GM10266 (cell line): ENCODE data around the gene SLC4A4.

Experiments used
- DNase-seq: peaks from one replicate; pipeline ENCODE4 v3.0.0; 2012; ENCODE audit errors: extremely low spot score
- CTCF ChIP-seq: IDR thresholded peaks from 2 replicates; pipeline ENCODE4 v1.5.1; 2012; ENCODE audit warnings: mild to moderate bottlenecking, low read depth; ENCODE audit not compliant: control insufficient read depth, insufficient read depth; ENCODE audit errors: missing control alignments

The SLC4A4 gene

GRCh38 chr4:71369536-71369935 is 30.7 kb downstream of the SLC4A4 start:
- no peak for TF ChIP-seq CTCF
- no peak for DNase-seq

GRCh38 chr4:71375494-71375893 is 36.7 kb downstream of the SLC4A4 start:
- no peak for TF ChIP-seq CTCF

DNA sequence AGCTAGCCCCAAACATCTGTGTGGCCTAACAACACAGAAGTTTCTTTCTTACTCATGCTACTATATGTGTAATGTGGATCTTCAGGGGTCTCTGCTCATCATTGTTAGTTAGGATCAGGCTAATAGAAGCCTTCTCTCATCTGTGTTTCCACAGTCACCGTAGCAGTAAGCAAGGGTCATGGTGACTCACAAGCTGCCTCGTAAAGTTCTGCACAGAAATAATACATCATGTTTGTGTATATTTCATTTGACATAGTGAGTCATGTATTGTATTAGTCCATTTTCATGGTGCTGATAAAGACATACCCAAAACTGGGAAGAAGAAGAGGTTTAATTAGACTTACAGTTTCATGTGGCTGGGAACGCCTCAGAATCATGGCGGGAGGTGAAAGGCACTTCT is 38.7 kb downstream of the SLC4A4 start:
- no peak for TF ChIP-seq CTCF
- DNase-seq, result no peak

More at GRCh38 chr4:71375494-71375893, 36.7 kb downstream of the SLC4A4 start:
- no peak for DNase-seq

- no peak for TF ChIP-seq CTCF
Observed at GRCh38 chr4:71379126-71379525, 40.3 kb downstream of the SLC4A4 start.

GRCh38 chr4:71380788-71381187 is 42.0 kb downstream of the SLC4A4 start:
- DNase-seq, result no peak

More at GRCh38 chr4:71379126-71379525, 40.3 kb downstream of the SLC4A4 start:
- no peak for DNase-seq

DNA sequence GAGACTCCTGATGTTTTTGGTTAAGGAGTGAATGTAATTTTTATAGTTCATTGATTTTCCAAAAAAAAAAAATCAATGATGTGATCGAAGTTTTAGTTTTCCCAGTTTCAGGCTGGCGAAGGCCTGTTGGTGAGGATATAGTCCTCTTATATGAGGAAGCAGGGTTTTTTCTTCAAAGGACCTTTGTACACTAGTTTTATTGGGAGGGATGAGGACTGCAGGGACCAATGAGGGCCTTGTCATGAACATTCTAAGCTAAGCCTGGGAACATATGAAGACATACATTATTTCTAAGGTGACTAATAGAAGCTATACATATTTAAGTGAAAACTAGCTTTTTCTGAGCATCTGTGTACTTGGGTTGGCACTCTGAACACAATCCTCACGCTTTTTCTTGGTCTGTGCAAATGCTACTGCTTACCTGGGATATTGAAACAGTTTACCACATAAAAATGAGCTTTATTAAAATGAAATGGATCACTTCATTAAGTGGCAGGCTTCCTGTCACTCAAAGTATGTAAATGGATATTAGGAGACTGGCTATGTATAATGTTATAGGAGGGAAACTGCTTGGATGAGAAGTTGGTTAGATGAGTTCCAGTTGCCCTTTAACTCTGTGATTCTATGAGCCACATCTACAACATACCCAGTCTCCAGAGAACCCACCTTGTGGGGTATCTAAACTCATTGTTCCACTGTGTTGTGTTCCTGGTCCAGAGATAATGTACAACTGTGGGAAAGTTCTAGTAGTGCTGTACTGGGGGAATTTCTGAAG is 43.5 kb downstream of the SLC4A4 start:
- no peak for DNase-seq
- no peak for TF ChIP-seq CTCF

More at GRCh38 chr4:71380788-71381187, 42.0 kb downstream of the SLC4A4 start:
- no peak for TF ChIP-seq CTCF

GRCh38 chr4:71382900-71383560 is 44.2 kb downstream of the SLC4A4 start:
- TF ChIP-seq CTCF, result no peak
- no peak for DNase-seq
